Measurements from ENCODE around the gene PREX1.

The PREX1 gene

DNA sequence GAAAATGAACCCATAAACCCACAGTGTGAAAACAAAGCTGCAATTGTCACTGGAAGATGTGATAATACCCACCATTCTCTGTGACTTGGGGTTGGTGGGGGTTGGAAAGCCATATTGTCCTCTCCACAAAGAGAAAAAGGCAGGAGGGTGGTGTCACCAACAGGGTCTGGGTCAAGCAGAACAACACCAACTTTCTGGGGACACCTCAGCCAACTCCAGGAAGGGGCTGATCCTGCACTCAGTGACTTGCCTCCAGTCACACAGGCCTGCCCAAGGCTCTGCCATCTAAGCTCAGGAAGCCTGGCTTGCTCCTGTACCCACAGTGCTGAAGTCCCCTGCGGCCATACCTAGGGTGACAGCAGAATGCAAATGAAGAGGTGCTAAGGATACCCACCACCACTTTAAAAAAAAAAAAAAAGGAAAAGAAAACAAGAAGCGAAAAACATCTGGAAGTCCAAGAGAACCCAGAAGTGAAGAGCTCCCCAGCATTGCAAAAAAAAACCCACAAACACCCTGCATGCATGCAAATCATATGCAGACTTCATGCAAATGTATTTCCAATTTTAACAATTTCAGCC, 110.6 kb downstream of the PREX1 start:
- no peaks in the 10 kb centered on the region for H3K9me3 ChIP-seq (ENCODE audit: severe bottlenecking)
- TF ChIP-seq, protein P1, sequence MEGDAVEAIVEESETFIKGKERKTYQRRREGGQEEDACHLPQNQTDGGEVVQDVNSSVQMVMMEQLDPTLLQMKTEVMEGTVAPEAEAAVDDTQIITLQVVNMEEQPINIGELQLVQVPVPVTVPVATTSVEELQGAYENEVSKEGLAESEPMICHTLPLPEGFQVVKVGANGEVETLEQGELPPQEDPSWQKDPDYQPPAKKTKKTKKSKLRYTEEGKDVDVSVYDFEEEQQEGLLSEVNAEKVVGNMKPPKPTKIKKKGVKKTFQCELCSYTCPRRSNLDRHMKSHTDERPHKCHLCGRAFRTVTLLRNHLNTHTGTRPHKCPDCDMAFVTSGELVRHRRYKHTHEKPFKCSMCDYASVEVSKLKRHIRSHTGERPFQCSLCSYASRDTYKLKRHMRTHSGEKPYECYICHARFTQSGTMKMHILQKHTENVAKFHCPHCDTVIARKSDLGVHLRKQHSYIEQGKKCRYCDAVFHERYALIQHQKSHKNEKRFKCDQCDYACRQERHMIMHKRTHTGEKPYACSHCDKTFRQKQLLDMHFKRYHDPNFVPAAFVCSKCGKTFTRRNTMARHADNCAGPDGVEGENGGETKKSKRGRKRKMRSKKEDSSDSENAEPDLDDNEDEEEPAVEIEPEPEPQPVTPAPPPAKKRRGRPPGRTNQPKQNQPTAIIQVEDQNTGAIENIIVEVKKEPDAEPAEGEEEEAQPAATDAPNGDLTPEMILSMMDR (IDR thresholded peaks at IDR 0.05; ENCODE audit: poor library complexity, severe bottlenecking): no peak
- no peaks in the 10 kb centered on the region for H3K4me1 ChIP-seq (ENCODE audit: insufficient read depth, poor library complexity, severe bottlenecking)
- H3K4me3 ChIP-seq (ENCODE audit: severe bottlenecking): no peak overlapping the region
- no peaks in the 10 kb centered on the region for H3K36me3 ChIP-seq (ENCODE audit: low read depth)
- DNase-seq (ENCODE audit: low spot score) (no peak), ATAC-seq (ENCODE audit: low read depth) (no peak)
- H3K27ac ChIP-seq (ENCODE audit: poor library complexity, severe bottlenecking): no peak overlapping the region
- H3K27me3 ChIP-seq (ENCODE audit: insufficient read depth, poor library complexity, severe bottlenecking): no peaks in the 10 kb centered on the region

GRCh38 chr20:48716541-48716940, 111.3 kb downstream of the PREX1 start:
- no peaks in the 10 kb centered on the region for H3K27me3 ChIP-seq (ENCODE audit: insufficient read depth, poor library complexity, severe bottlenecking)
- H3K27ac ChIP-seq (ENCODE audit: poor library complexity, severe bottlenecking): no peak overlapping the region
- no peak overlapping the region for H3K4me3 ChIP-seq (ENCODE audit: severe bottlenecking)
- H3K9me3 ChIP-seq (ENCODE audit: severe bottlenecking): no peaks in the 10 kb centered on the region
- no peaks in the 10 kb centered on the region for H3K36me3 ChIP-seq (ENCODE audit: low read depth)
- TF ChIP-seq, protein P1 (IDR thresholded peaks at IDR 0.05; ENCODE audit: poor library complexity, severe bottlenecking): no peak
- no peaks in the 10 kb centered on the region for H3K4me1 ChIP-seq (ENCODE audit: insufficient read depth, poor library complexity, severe bottlenecking)
- ATAC-seq (ENCODE audit: low read depth) (no peak), DNase-seq (ENCODE audit: low spot score) (peak; percentile 70)

DNA sequence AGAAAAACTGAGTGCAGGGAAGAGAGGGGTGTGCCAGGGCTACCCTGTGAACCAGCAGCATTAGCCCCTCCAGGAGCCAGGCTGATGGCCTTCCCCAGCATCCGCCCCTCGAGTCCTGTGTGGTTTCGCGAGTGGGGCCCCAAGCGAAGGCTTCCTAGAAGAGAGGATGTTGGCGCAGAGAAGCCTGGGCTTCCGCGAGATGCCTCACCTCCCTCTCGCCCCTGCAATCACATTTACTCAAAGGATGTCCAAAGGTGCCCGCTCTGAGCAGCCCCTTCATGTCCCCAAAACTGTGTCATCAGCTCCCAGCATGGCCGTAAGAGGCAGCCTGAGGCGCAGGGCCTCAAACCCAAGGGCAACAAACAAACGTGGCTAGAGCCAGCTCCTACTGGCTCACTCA, 111.7 kb downstream of the PREX1 start:
- TF ChIP-seq, protein P1 (IDR thresholded peaks at IDR 0.05; ENCODE audit: poor library complexity, severe bottlenecking): no peak
- Histone ChIP-seq H3K4me1 (ENCODE audit: insufficient read depth, poor library complexity, severe bottlenecking) (no peaks in the 10 kb centered on the region), H3K9me3 (ENCODE audit: severe bottlenecking) (no peaks in the 10 kb centered on the region), H3K27ac (ENCODE audit: poor library complexity, severe bottlenecking) (no peak overlapping the region), H3K36me3 (ENCODE audit: low read depth) (no peaks in the 10 kb centered on the region), H3K27me3 (ENCODE audit: insufficient read depth, poor library complexity, severe bottlenecking) (no peaks in the 10 kb centered on the region), H3K4me3 (ENCODE audit: severe bottlenecking) (no peak overlapping the region)
- no peak; the same call in 2 of the 3 replicates for ATAC-seq (ENCODE audit: low read depth)
- DNase-seq (ENCODE audit: low spot score): peak; percentile 76

GRCh38 chr20:48714764-48715163, 113.0 kb downstream of the PREX1 start:
- H3K36me3 ChIP-seq (ENCODE audit: low read depth): no peaks in the 10 kb centered on the region
- no peaks in the 10 kb centered on the region for H3K27me3 ChIP-seq (ENCODE audit: insufficient read depth, poor library complexity, severe bottlenecking)
- no peak overlapping the region for H3K27ac ChIP-seq (ENCODE audit: poor library complexity, severe bottlenecking)
- TF ChIP-seq, protein P1 (IDR thresholded peaks at IDR 0.05; ENCODE audit: poor library complexity, severe bottlenecking): no peak
- no peak for ATAC-seq (ENCODE audit: low read depth)
- no peak for DNase-seq (ENCODE audit: low spot score)
- H3K9me3 ChIP-seq (ENCODE audit: severe bottlenecking): no peaks in the 10 kb centered on the region
- no peak overlapping the region for H3K4me3 ChIP-seq (ENCODE audit: severe bottlenecking)
- H3K4me1 ChIP-seq (ENCODE audit: insufficient read depth, poor library complexity, severe bottlenecking): no peaks in the 10 kb centered on the region

GRCh38 chr20:48711696-48712464, 115.9 kb downstream of the PREX1 start:
- Histone ChIP-seq H3K27me3 (ENCODE audit: insufficient read depth, poor library complexity, severe bottlenecking) (no peaks in the 10 kb centered on the region), H3K4me1 (ENCODE audit: insufficient read depth, poor library complexity, severe bottlenecking) (no peaks in the 10 kb centered on the region), H3K27ac (ENCODE audit: poor library complexity, severe bottlenecking) (no peak overlapping the region), H3K4me3 (ENCODE audit: severe bottlenecking) (no peak overlapping the region), H3K36me3 (ENCODE audit: low read depth) (no peaks in the 10 kb centered on the region), H3K9me3 (ENCODE audit: severe bottlenecking) (no peaks in the 10 kb centered on the region)
- TF ChIP-seq, protein P1 (IDR thresholded peaks at IDR 0.05; ENCODE audit: poor library complexity, severe bottlenecking): no peak
- ATAC-seq (ENCODE audit: low read depth) (no peak), DNase-seq (ENCODE audit: low spot score) (no peak)
